H1 (cell line): ENCODE measurements around the gene FCAMR. TPM values are rescaled to one million over a fixed set of nuclear protein-coding genes. Genes with fewer than 3 reads are reported as not detected.

Source experiments
- CTCF ChIA-PET: fragments of 300-600 bp; sonication (Branson Sonifier 250); formaldehyde crosslinking; loops from one replicate; lab custom pipeline; 2021; ENCODE audit not compliant: partially characterized antibody; lab: Charles Lee
- POLR2A ChIA-PET: fragments of 300-600 bp; sonication (Branson Sonifier 250); formaldehyde crosslinking; loops from one replicate; lab custom pipeline; 2021; ENCODE audit warnings: inconsistent platforms; ENCODE audit not compliant: partially characterized antibody; lab: Charles Lee
- DNase-seq, 2 experiments: peaks; one replicate each; pipeline versions ENCODE4 v3.0.0 to v3.0.0-alpha.2; 2010 to 2022; ENCODE audit warnings: low spot score in 2 of 2, low read depth in 1 of 2, mixed read lengths in 1 of 2
- FAIRE-seq: peaks from 2 replicates; lab custom pipeline; 2011; peaks lifted over from hg19 to GRCh38; lab: Jason Lieb, UNC
- H2AFZ ChIP-seq: 2 replicates; pipeline ENCODE4 v1.8.1; 2012; ENCODE audit warnings: low read length, inconsistent platforms
- H2AK5ac ChIP-seq: 2 replicates; pipeline ENCODE4 v1.6.1; 2013; ENCODE audit warnings: low read depth, low read length
- H2BK120ac ChIP-seq: replicated peaks from 2 replicates; pipeline ENCODE3; 2013; ENCODE audit warnings: low read depth, low read length, inconsistent platforms
- H2BK12ac ChIP-seq: 2 replicates; pipeline ENCODE4 v1.6.1; 2013; ENCODE audit warnings: low read depth, low read length
- H2BK15ac ChIP-seq: 2 replicates; pipeline ENCODE4 v1.6.1; 2013; ENCODE audit warnings: low read length
- H2BK20ac ChIP-seq: 2 replicates; pipeline ENCODE4 v1.6.1; 2013; ENCODE audit warnings: low read length
- H2BK5ac ChIP-seq: 2 replicates; pipeline ENCODE4 v1.6.1; 2013; ENCODE audit warnings: low read depth, low read length
- H3K14ac ChIP-seq: 2 replicates; pipeline ENCODE4 v1.6.1; 2013; ENCODE audit warnings: inconsistent platforms; ENCODE audit not compliant: insufficient read length
- H3K18ac ChIP-seq: 2 replicates; pipeline ENCODE4 v1.6.1; 2013; ENCODE audit warnings: low read length; ENCODE audit errors: extremely low read depth
- H3K23ac ChIP-seq: 2 replicates; pipeline ENCODE4 v1.6.1; 2013; ENCODE audit warnings: inconsistent platforms; ENCODE audit not compliant: insufficient read length
- H3K23me2 ChIP-seq: 2 replicates; pipeline ENCODE4 v1.6.1; 2013; ENCODE audit warnings: low read depth, low read length
- H3K27ac ChIP-seq: 2 replicates; pipeline ENCODE4 v1.6.1; 2011; ENCODE audit warnings: low read depth, low read length, inconsistent platforms
- H3K27me3 ChIP-seq, 4 experiments: replicated peaks in 1 of 4; 1 replicate in 1 of 4; 2 replicates in 3 of 4; pipeline versions ENCODE4 v1.6.1 to v1.8.1; 2011 to 2013; ENCODE audit warnings: low read length in 3 of 4, mild to moderate bottlenecking in 3 of 4, inconsistent platforms in 2 of 4, mixed read lengths in 2 of 4, moderate library complexity in 1 of 4; ENCODE audit not compliant: control insufficient read depth in 3 of 4, insufficient read depth in 3 of 4; ENCODE audit errors: extremely low read depth in 1 of 4
- H3K36me3 ChIP-seq, 4 experiments: 2 replicates each; pipeline versions ENCODE4 v1.6.1 to v1.8.1; 2011 to 2013; ENCODE audit warnings: mild to moderate bottlenecking in 4 of 4, low read length in 3 of 4, moderate library complexity in 2 of 4, control low read depth in 1 of 4, inconsistent platforms in 1 of 4; ENCODE audit not compliant: insufficient read depth in 4 of 4, control insufficient read depth in 2 of 4
- H3K4ac ChIP-seq: replicated peaks from 2 replicates; pipeline ENCODE3; 2013; ENCODE audit warnings: low read length, low read depth, mixed read lengths, inconsistent platforms; ENCODE audit not compliant: insufficient read length
- H3K4me1 ChIP-seq, 4 experiments: replicated peaks in 1 of 4; 1 replicate in 1 of 4; 2 replicates in 3 of 4; pipeline versions ENCODE4 v1.6.1 to v1.8.1; 2011 to 2013; ENCODE audit warnings: low read length in 3 of 4, inconsistent platforms in 2 of 4, mixed read lengths in 1 of 4; ENCODE audit not compliant: insufficient read depth in 4 of 4, control insufficient read depth in 3 of 4
- H3K4me2 ChIP-seq, 2 experiments: 2 replicates each; pipeline versions ENCODE4 v1.6.1 to v1.8.1; 2011 to 2013; ENCODE audit warnings: low read depth in 2 of 2, low read length in 2 of 2, control low read depth in 1 of 2, inconsistent platforms in 1 of 2, mild to moderate bottlenecking in 1 of 2; ENCODE audit not compliant: insufficient read depth in 1 of 2
- H3K4me3 ChIP-seq, 4 experiments: fragments of 200-600, 300-600 bp in 1 of 4; sonication (generic), shearing (Covaris generic), sonication (Bioruptor Twin) in 1 of 4; 2 replicates each; pipeline versions ENCODE4 v1.5.1 to v1.8.1; 2011 to 2016; ENCODE audit warnings: low read length in 4 of 4, low read depth in 3 of 4, control low read depth in 2 of 4, inconsistent platforms in 2 of 4, mild to moderate bottlenecking in 2 of 4, mixed read lengths in 1 of 4, moderate library complexity in 1 of 4; ENCODE audit not compliant: insufficient read depth in 2 of 4; ENCODE audit errors: extremely low read depth in 1 of 4
- H3K56ac ChIP-seq: replicated peaks from 2 replicates; pipeline ENCODE3; 2013; ENCODE audit warnings: low read depth, mild to moderate bottlenecking, mixed read lengths, low read length, inconsistent platforms; ENCODE audit not compliant: insufficient read length
- H3K79me1 ChIP-seq: 2 replicates; pipeline ENCODE4 v1.6.1; 2013; ENCODE audit warnings: low read depth, low read length, control low read depth
- H3K79me2 ChIP-seq, 2 experiments: 2 replicates each; pipeline versions ENCODE4 v1.6.1 to v1.8.1; 2012 to 2013; ENCODE audit warnings: low read length in 2 of 2, mild to moderate bottlenecking in 2 of 2, inconsistent platforms in 1 of 2; ENCODE audit not compliant: insufficient read depth in 2 of 2, control insufficient read depth in 1 of 2
- H3K9ac ChIP-seq, 4 experiments: replicated peaks in 1 of 4; 1 replicate in 1 of 4; 2 replicates in 3 of 4; pipeline versions ENCODE4 v1.6.1 to v1.8.1; 2011 to 2013; ENCODE audit warnings: low read depth in 3 of 4, low read length in 3 of 4, control low read depth in 2 of 4, mild to moderate bottlenecking in 2 of 4, moderate library complexity in 2 of 4, inconsistent platforms in 1 of 4; ENCODE audit errors: extremely low read depth in 1 of 4
- H3K9me3 ChIP-seq, 2 experiments: 2 replicates each; pipeline versions ENCODE4 v1.6.1 to v1.8.1; 2012 to 2013; ENCODE audit warnings: mild to moderate bottlenecking in 2 of 2, moderate library complexity in 2 of 2, control low read depth in 1 of 2, inconsistent platforms in 1 of 2, low read depth in 1 of 2, low read length in 1 of 2, mixed read lengths in 1 of 2; ENCODE audit not compliant: insufficient read depth in 2 of 2
- H4K20me1 ChIP-seq, 2 experiments: replicated peaks in 1 of 2; 2 replicates each; pipeline versions ENCODE3 to v1.8.1; 2011 to 2013; ENCODE audit warnings: inconsistent platforms in 2 of 2, low read length in 2 of 2, mild to moderate bottlenecking in 1 of 2; ENCODE audit not compliant: insufficient read depth in 2 of 2, control insufficient read depth in 1 of 2
- H4K5ac ChIP-seq: 2 replicates; pipeline ENCODE4 v1.6.1; 2013; ENCODE audit warnings: low read length, low read depth, mixed read lengths, inconsistent platforms; ENCODE audit not compliant: insufficient read length
- H4K8ac ChIP-seq: 2 replicates; pipeline ENCODE4 v1.8.0; 2013; ENCODE audit warnings: mild to moderate bottlenecking, moderate library complexity, low read length, inconsistent platforms; ENCODE audit not compliant: insufficient read depth; ENCODE audit errors: extremely low read depth
- H4K91ac ChIP-seq: replicated peaks from 2 replicates; pipeline ENCODE3; 2013; ENCODE audit warnings: low read length, mixed read lengths, inconsistent platforms; ENCODE audit not compliant: insufficient read length
- BRCA1 ChIP-seq: IDR thresholded peaks from 2 replicates; pipeline ENCODE4 v1.6.1; 2012; ENCODE audit warnings: low read depth, low read length, improper control_type of control experiment
- CREB1 ChIP-seq: IDR thresholded peaks from 2 replicates; pipeline ENCODE4 v1.6.1; 2012; ENCODE audit warnings: inconsistent platforms
- HDAC2 ChIP-seq, 2 experiments: fragments of 300-600 bp in 1 of 2; sonication (generic) in 1 of 2; IDR thresholded peaks; 2 replicates each; pipeline ENCODE4 v1.6.1; 2011 to 2012; ENCODE audit warnings: low read depth in 2 of 2, low read length in 2 of 2, mild to moderate bottlenecking in 2 of 2, moderate library complexity in 2 of 2, borderline replicate concordance in 1 of 2, inconsistent platforms in 1 of 2
- KDM4A ChIP-seq: IDR thresholded peaks from one replicate; pipeline ENCODE4 v1.7.1; 2012; ENCODE audit warnings: low read depth, mild to moderate bottlenecking, moderate library complexity, low read length, inconsistent platforms; ENCODE audit not compliant: severe bottlenecking
- KDM5A ChIP-seq: fragments of 200-600 bp; IDR thresholded peaks from 2 replicates; pipeline ENCODE4 v1.7.1; 2012; ENCODE audit warnings: mild to moderate bottlenecking, low read length, inconsistent platforms, mixed read lengths
- NRF1 ChIP-seq: IDR thresholded peaks from 2 replicates; pipeline ENCODE4 v1.6.1; 2011; ENCODE audit warnings: mild to moderate bottlenecking, low read depth, low read length, improper control_type of control experiment
- POLR2A ChIP-seq, 2 experiments: IDR thresholded peaks; 1 replicate in 1 of 2; 2 replicates in 1 of 2; pipeline ENCODE4 v1.6.1; 2011; ENCODE audit warnings: low read depth in 2 of 2, low read length in 2 of 2, mild to moderate bottlenecking in 2 of 2; ENCODE audit errors: control extremely low read depth in 1 of 2
- POLR2AphosphoS5 ChIP-seq: IDR thresholded peaks from 2 replicates; pipeline ENCODE4 v1.6.1; 2011; ENCODE audit warnings: low read depth, low read length
- RFX5 ChIP-seq: IDR thresholded peaks from 2 replicates; pipeline ENCODE4 v1.6.1; 2011; ENCODE audit warnings: low read depth, low read length, improper control_type of control experiment, borderline replicate concordance
- SAP30 ChIP-seq: fragments of 300-600 bp; sonication (generic); IDR thresholded peaks from 2 replicates; pipeline ENCODE4 v1.7.1; 2012; ENCODE audit warnings: low read length, moderate library complexity, mild to moderate bottlenecking, inconsistent platforms; ENCODE audit not compliant: insufficient read depth, insufficient replicate concordance
- SIN3A ChIP-seq, 2 experiments: IDR thresholded peaks in 1 of 2; conservative IDR thresholded peaks in 1 of 2; 2 replicates each; pipeline ENCODE4 v1.6.1; 2011 to 2012; ENCODE audit warnings: low read length in 2 of 2, improper control_type of control experiment in 1 of 2, low read depth in 1 of 2, mild to moderate bottlenecking in 1 of 2
- WGBS, 2 experiments: shearing (Covaris generic) in 1 of 2; methylation state at CpG; one replicate each; pipeline versions ENCODE4 v1.1.6 to v1.1.7; 2013 to 2015; ENCODE audit warnings: low lambda C conversion rate in 2 of 2, mixed read lengths in 2 of 2, inconsistent platforms in 1 of 2, low coverage in 1 of 2, missing lambda C conversion rate in 1 of 2; ENCODE audit not compliant: insufficient replicate concordance in 2 of 2, insufficient coverage in 1 of 2, insufficient read length in 1 of 2; ENCODE audit errors: extremely low coverage in 1 of 2, missing lambda C conversion rate in 1 of 2; 5-methylcytosine and 5-hydroxymethylcytosine counted together
- polyA plus RNA-seq, 7 experiments: library from polyadenylated mRNA; depleted of rRNA in 3 of 7; stranded (reverse) in 5 of 7; unstranded in 2 of 7; fragments of >200 nt in 5 of 7; fragments of 200-250 nt in 2 of 7; gene quantifications; 1 replicate in 5 of 7; 2 replicates in 1 of 7; 4 replicates in 1 of 7; pipeline versions ENCODE4 v1.2.1 to v1.2.3, GENCODE V29; 2011 to 2013; ENCODE audit warnings: missing spikeins in 2 of 7, mixed read lengths in 2 of 7
- total RNA-seq: library from RNA; stranded (reverse); fragmentation: NEBNext Ultra II Directional; extraction: Animal tissue kit (Norgen Biotek cat#: 25700); gene quantifications from 2 replicates; pipeline ENCODE4 v1.2.1, GENCODE V29; 2021
- TF ChIP-seq, protein P1 (sequence below): IDR thresholded peaks from 2 replicates; pipeline ENCODE4 v1.6.1; 2011; ENCODE audit warnings: low read depth, mild to moderate bottlenecking, low read length; ENCODE audit not compliant: insufficient read depth
- TF ChIP-seq, protein P2 (sequence below): IDR thresholded peaks from 2 replicates; pipeline ENCODE4 v1.6.1; 2012; ENCODE audit warnings: inconsistent platforms

FCAMR gene
- total and polyA plus RNA-seq, 2 of the 8 experiments (the other 6 are each of a cell fraction or from before 2014, with no cell fraction given) = not detected

DNA sequence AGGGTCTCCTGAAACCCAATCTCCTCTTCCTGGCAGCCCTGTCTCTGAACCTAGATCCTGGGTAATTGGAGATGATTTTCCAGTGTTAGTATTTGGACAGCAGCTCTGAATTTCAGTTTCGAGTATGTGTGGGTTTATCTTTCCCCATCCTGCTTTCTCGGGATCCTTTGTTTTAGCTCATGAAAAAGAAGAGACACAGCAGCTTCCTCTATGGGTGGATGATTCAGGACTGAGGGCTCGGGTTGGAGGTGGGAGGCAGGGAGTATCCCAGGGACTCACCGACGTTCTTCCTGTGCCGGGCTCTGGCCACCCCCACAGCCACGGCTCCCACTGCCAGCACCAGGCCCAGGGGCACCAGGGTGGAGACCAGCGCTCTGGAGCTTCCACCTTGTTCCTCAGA is 38.1 kb downstream of the FCAMR start:
- no peak overlapping the region for H3K4ac ChIP-seq
- H3K27me3 ChIP-seq = no peaks in the 10 kb centered on the region
- H2BK20ac ChIP-seq = no peak overlapping the region
- H4K5ac ChIP-seq = no peak overlapping the region
- no peak overlapping the region for H3K27ac ChIP-seq
- no peaks in the 10 kb centered on the region for H3K79me1 ChIP-seq
- H2AFZ ChIP-seq = no peak overlapping the region
- no peak overlapping the region for H2BK15ac ChIP-seq
- no peaks in the 10 kb centered on the region for H3K4me1 ChIP-seq
- no peak overlapping the region; the same call in 1 of the 2 replicates for H4K8ac ChIP-seq
- no peak overlapping the region for H3K18ac ChIP-seq
- ChIA-PET CTCF (interaction anchor here (0.7 to 13.8 kb wide), 28 partner anchors 14 to 322 kb away, joined by 3 to 226 read pairs (median 4); partner anchors contain the start of genes C1orf116, FCMR and PIGR), POLR2A (no interaction called here)
- H3K36me3 ChIP-seq = no peaks in the 10 kb centered on the region
- no peak overlapping the region for H3K4me3 ChIP-seq
- no peak overlapping the region for H3K9ac ChIP-seq
- no peaks in the 10 kb centered on the region for H4K20me1 ChIP-seq
- FAIRE-seq (no peak), DNase-seq (no peak)
- H3K4me2 ChIP-seq = no peak overlapping the region
- no peak overlapping the region for H2BK5ac ChIP-seq
- H3K79me2 ChIP-seq = no peaks in the 10 kb centered on the region
- no peaks in the 10 kb centered on the region for H3K23me2 ChIP-seq
- no peak overlapping the region for H2BK120ac ChIP-seq
- H2BK12ac ChIP-seq = no peak overlapping the region
- WGBS, 2 experiments = 100% methylated on average over 5 of the region's 8 CpGs; no CpG with 5 or more reads in 1 of the 2 experiments
- no peak overlapping the region for H3K14ac ChIP-seq
- no peaks in the 10 kb centered on the region for H3K9me3 ChIP-seq
- no peak overlapping the region for H2AK5ac ChIP-seq
- H4K91ac ChIP-seq = no peak overlapping the region
- H3K56ac ChIP-seq = no peak overlapping the region
- H3K23ac ChIP-seq = no peak overlapping the region
- no peak for TF ChIP-seq RFX5
- TF ChIP-seq, protein P1, sequence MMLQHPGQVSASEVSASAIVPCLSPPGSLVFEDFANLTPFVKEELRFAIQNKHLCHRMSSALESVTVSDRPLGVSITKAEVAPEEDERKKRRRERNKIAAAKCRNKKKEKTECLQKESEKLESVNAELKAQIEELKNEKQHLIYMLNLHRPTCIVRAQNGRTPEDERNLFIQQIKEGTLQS = no peak
- no peak for TF ChIP-seq SAP30
- TF ChIP-seq KDM5A = no peak
- no peak for TF ChIP-seq CREB1
- TF ChIP-seq SIN3A (conservative IDR thresholded peaks at IDR 0.05 in 1 of 2, IDR thresholded peaks at IDR 0.05 in 1 of 2; ENCODE audit: low read depth in 1 of 2, low read length in 2 of 2) = no peak
- TF ChIP-seq POLR2A (IDR thresholded peaks at IDR 0.05; ENCODE audit: control extremely low read depth in 1 of 2, low read depth in 2 of 2, low read length in 2 of 2) = no peak
- no peak for TF ChIP-seq NRF1
- no peak for TF ChIP-seq HDAC2 (IDR thresholded peaks at IDR 0.05; ENCODE audit: borderline replicate concordance in 1 of 2, low read depth in 2 of 2, low read length in 2 of 2)
- TF ChIP-seq POLR2AphosphoS5 = no peak
- no peak for TF ChIP-seq BRCA1
- TF ChIP-seq, protein P2, sequence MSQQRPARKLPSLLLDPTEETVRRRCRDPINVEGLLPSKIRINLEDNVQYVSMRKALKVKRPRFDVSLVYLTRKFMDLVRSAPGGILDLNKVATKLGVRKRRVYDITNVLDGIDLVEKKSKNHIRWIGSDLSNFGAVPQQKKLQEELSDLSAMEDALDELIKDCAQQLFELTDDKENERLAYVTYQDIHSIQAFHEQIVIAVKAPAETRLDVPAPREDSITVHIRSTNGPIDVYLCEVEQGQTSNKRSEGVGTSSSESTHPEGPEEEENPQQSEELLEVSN = no peak
- no peak for TF ChIP-seq KDM4A
